Progenitor cell of endocrine pancreas (in vitro differentiated cells): ENCODE results near the gene DRAXIN. TPM values are rescaled to one million over a fixed set of nuclear protein-coding genes. Genes with fewer than 3 reads are reported as not detected.
A peak's percentile ranks its signal among the peaks of the same experiment; 100 is the strongest.

Source experiments
- DNase-seq: peaks from one replicate; pipeline ENCODE4 v3.0.0; 2021; ENCODE audit warnings: low spot score; ENCODE audit not compliant: unreplicated experiment
- H3K27ac Mint-ChIP-seq: 2 replicates; pipeline ENCODE4 v1.8.0; 2021; ENCODE audit warnings: mild to moderate bottlenecking, moderate library complexity, mixed read lengths
- H3K27me3 Mint-ChIP-seq: 2 replicates; pipeline ENCODE4 v1.8.0; 2021; ENCODE audit warnings: mixed read lengths
- H3K36me3 Mint-ChIP-seq: 2 replicates; pipeline ENCODE4 v1.8.0; 2022; ENCODE audit warnings: mixed read lengths; ENCODE audit not compliant: insufficient read depth
- H3K4me1 Mint-ChIP-seq: 2 replicates; pipeline ENCODE4 v1.8.0; 2021; ENCODE audit warnings: low read depth, mixed read lengths
- H3K4me3 Mint-ChIP-seq: 2 replicates; pipeline ENCODE4 v1.8.0; 2021; ENCODE audit warnings: low read depth, mild to moderate bottlenecking, moderate library complexity, mixed read lengths
- H3K9me3 Mint-ChIP-seq: 2 replicates; pipeline ENCODE4 v1.8.0; 2021; ENCODE audit warnings: low read depth, mixed read lengths
- CTCF ChIP-seq: fragments of 200-600 bp; sonication (generic); IDR thresholded peaks from one replicate; pipeline ENCODE4 v1.5.0; 2021; ENCODE audit warnings: antibody characterized with exemption, mild to moderate bottlenecking; ENCODE audit not compliant: unreplicated experiment
- total RNA-seq: library from RNA; stranded (reverse); gene quantifications from 2 replicates; pipeline ENCODE4 v1.2.1, GENCODE V29; 2021

DRAXIN gene
- total RNA-seq, 1 donor from 2014 or later = 2.8 TPM

DNA sequence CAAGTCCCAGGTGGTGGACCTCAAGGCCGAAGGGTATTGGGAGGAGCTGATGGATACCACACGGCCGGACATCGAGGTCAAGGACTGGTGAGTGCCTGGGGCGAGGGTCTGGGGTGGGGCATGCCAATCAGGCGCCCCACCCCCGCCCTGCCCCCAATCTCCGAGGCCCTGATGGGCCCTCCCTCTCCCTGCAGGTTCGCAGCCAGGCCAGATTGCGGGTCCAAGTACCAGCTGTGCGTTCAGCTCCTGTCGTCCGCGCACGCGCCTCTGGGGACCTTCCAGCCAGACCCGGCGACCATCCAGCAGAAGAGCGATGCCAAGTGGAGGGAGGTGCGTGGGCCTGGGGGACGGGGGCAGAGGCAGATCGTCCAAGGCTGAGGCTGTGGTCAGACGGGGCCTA is 33.0 kb upstream of the DRAXIN start:
- Mint-ChIP-seq H3K27ac (no peak overlapping the region), H3K36me3 (peaks cover 10% of the 10 kb centered on the region), H3K27me3 (peaks cover 7% of the 10 kb centered on the region), H3K4me1 (peaks cover 2% of the 10 kb centered on the region), H3K9me3 (no peaks in the 10 kb centered on the region), H3K4me3 (no peak overlapping the region)
- DNase-seq = no peak
- no peak for TF ChIP-seq CTCF

DNA sequence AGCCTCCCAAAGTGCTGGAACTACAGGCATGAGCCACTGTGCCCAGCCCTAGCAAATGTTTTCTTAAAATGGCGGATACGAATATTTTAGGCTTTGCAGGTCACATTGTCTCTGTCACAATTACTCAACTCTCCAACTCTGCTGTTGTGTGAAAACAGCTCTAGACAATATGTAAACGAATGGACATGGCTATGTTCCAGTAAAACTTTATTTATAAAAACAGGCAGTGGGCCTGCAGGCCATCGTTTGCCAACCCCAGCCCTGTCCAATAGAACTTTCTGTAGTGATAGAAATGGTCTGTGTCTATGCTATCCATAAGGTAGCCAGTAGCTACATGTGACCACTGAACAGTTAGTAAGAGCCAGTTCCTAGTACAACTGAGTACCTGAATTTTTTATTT is 31.8 kb upstream of the DRAXIN start:
- peaks cover 7% of the 10 kb centered on the region for H3K27me3 Mint-ChIP-seq
- DNase-seq = no peak
- TF ChIP-seq CTCF = no peak
- H3K4me3 Mint-ChIP-seq = no peak overlapping the region
- H3K36me3 Mint-ChIP-seq = peaks cover 10% of the 10 kb centered on the region
- no peaks in the 10 kb centered on the region for H3K9me3 Mint-ChIP-seq
- peaks cover 2% of the 10 kb centered on the region for H3K4me1 Mint-ChIP-seq
- H3K27ac Mint-ChIP-seq = no peak overlapping the region

DNA sequence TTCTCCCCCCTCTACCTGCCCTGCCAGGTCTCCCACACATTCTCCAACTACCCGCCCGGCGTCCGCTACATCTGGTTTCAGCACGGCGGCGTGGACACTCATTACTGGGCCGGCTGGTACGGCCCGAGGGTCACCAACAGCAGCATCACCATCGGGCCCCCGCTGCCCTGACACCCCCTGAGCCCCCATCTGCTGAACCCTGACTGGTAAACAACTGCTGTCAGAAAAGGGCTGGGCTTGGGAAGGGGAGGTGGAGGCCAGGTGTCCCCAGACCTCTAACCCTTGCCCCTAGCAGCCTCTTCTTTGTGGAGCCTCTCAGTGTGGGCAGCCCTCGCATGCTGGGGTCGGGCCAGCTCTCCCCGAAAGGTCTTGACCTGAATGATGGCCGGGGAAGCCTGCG is 30.4 kb upstream of the DRAXIN start:
- DNase-seq = no peak
- H3K27ac Mint-ChIP-seq = no peak overlapping the region
- no peak for TF ChIP-seq CTCF
- H3K4me1 Mint-ChIP-seq = no peaks in the 10 kb centered on the region
- no peaks in the 10 kb centered on the region for H3K9me3 Mint-ChIP-seq
- H3K36me3 Mint-ChIP-seq = peaks cover 10% of the 10 kb centered on the region
- H3K27me3 Mint-ChIP-seq = peaks cover 7% of the 10 kb centered on the region
- no peak overlapping the region for H3K4me3 Mint-ChIP-seq

GRCh38 chr1:11664336-11665065 is 27.0 kb upstream of the DRAXIN start:
- Mint-ChIP-seq H3K9me3 (no peaks in the 10 kb centered on the region), H3K4me1 (no peaks in the 10 kb centered on the region), H3K27me3 (peaks cover 7% of the 10 kb centered on the region), H3K4me3 (peak overlapping the region; percentile 66), H3K36me3 (peaks cover 12% of the 10 kb centered on the region), H3K27ac (no peak overlapping the region)
- DNase-seq = no peak
- no peak for TF ChIP-seq CTCF

DNA sequence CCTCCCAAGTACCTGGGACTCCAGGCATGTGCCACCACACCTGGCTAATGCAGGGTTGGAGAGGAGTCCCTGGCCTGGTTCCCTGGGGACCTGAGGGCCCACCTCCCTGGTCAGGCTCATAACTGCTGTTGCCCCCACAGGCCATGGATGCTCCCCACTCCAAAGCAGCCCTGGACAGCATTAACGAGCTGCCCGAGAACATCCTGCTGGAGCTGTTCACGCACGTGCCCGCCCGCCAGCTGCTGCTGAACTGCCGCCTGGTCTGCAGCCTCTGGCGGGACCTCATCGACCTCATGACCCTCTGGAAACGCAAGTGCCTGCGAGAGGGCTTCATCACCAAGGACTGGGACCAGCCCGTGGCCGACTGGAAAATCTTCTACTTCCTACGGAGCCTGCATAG is 23.0 kb upstream of the DRAXIN start:
- H3K36me3 Mint-ChIP-seq = peaks cover 6% of the 10 kb centered on the region
- DNase-seq = no peak
- no peak overlapping the region for H3K4me3 Mint-ChIP-seq
- TF ChIP-seq CTCF = no peak
- H3K27ac Mint-ChIP-seq = no peak overlapping the region
- no peaks in the 10 kb centered on the region for H3K27me3 Mint-ChIP-seq
- H3K4me1 Mint-ChIP-seq = peaks cover 5% of the 10 kb centered on the region
- H3K9me3 Mint-ChIP-seq = no peaks in the 10 kb centered on the region
